GM18868 (cell line): ENCODE data around the gene PLOD1.

Source experiments
- ATAC-seq: cut with Tn5 transposase; IDR thresholded peaks from one replicate; pipeline ENCODE4 v1.9.1; 2021; ENCODE audit warnings: mild to moderate bottlenecking, moderate library complexity; ENCODE audit not compliant: unreplicated experiment

PLOD1 gene

GRCh38 chr1:11970441-11971185 lies 36.1 kb downstream of the PLOD1 start:
- ATAC-seq: no peak

GRCh38 chr1:11977625-11978024 lies 43.1 kb downstream of the PLOD1 start:
- ATAC-seq: no peak

- no peak for ATAC-seq
These were observed 43.8 kb downstream of the PLOD1 start for GRCh38 chr1:11978301-11978700.

- no peak for ATAC-seq
These were observed 44.7 kb downstream of the PLOD1 start for GRCh38 chr1:11979028-11979850.

- ATAC-seq: peak; percentile 91
These were observed 45.5 kb downstream of the PLOD1 start, which contains the start of gene MFN2 for GRCh38 chr1:11979851-11980675. Gene MFN2, plus strand, starts transcription at chr1:11980444. Its CDS starts 8,725 bp downstream, at chr1:11989169.

GRCh38 chr1:11980676-11980972 lies 46.1 kb downstream of the PLOD1 start:
- no peak for ATAC-seq

GRCh38 chr1:11981378-11982009 lies 47.0 kb downstream of the PLOD1 start:
- no peak for ATAC-seq

GRCh38 chr1:11982010-11982392 lies 47.5 kb downstream of the PLOD1 start:
- ATAC-seq: no peak

- ATAC-seq: no peak
These were observed 49.6 kb downstream of the PLOD1 start for GRCh38 chr1:11984121-11984520.

GRCh38 chr1:11984576-11984975 lies 50.1 kb downstream of the PLOD1 start:
- no peak for ATAC-seq

GRCh38 chr1:11985171-11985570 lies 50.7 kb downstream of the PLOD1 start:
- ATAC-seq: no peak

- ATAC-seq: no peak
These were observed 51.3 kb downstream of the PLOD1 start for GRCh38 chr1:11985851-11986250.

- no peak for ATAC-seq
These were observed 55.2 kb downstream of the PLOD1 start for GRCh38 chr1:11989669-11990068.

- no peak for ATAC-seq
These were observed 56.0 kb downstream of the PLOD1 start for GRCh38 chr1:11990303-11991032.

GRCh38 chr1:11991969-11992676 lies 57.6 kb downstream of the PLOD1 start:
- ATAC-seq: no peak

- ATAC-seq: no peak
These were observed 62.7 kb downstream of the PLOD1 start for GRCh38 chr1:11997081-11997850.

GRCh38 chr1:11998636-11999035 lies 64.1 kb downstream of the PLOD1 start:
- no peak for ATAC-seq

- no peak for ATAC-seq
These were observed 64.7 kb downstream of the PLOD1 start for GRCh38 chr1:11999236-11999635.
